Adrenal gland (tissue), 12 donors: ENCODE data around the gene DLGAP1. TPM values are rescaled to one million over a fixed set of nuclear protein-coding genes. Genes with fewer than 3 reads are reported as not detected.
"Not testable (repeated sequence)": the region's sequence is repeated elsewhere in the genome, so short reads cannot be mapped to it uniquely, and the experiment has no call there.

Experiments used
- DNase-seq, 7 donors: peaks; one replicate each; pipeline ENCODE4 v3.0.0-alpha.2; 2019 to 2020
- H3K27ac ChIP-seq, 5 donors: fragments of 200-600 bp; sonication (generic) in 4 of 5; 1 replicate in 3 of 5; 2 replicates in 2 of 5; pipeline versions ENCODE4 v1.5.1 to v1.8.0; 2016 to 2020; ENCODE audit warnings: mild to moderate bottlenecking in 1 of 5
- H3K27me3 ChIP-seq: fragments of 200-600 bp; 2 replicates; pipeline ENCODE4 v1.8.0; 2021
- H3K36me3 ChIP-seq, 2 donors: fragments of 200-600 bp; replicated peaks in 1 of 2; 1 replicate in 1 of 2; 2 replicates in 1 of 2; pipeline versions ENCODE4 v1.5.1 to v1.8.0; 2018 to 2022
- H3K4me1 ChIP-seq, 2 donors: fragments of 200-600 bp; replicated peaks in 1 of 2; 1 replicate in 1 of 2; 2 replicates in 1 of 2; pipeline versions ENCODE4 v1.5.1 to v1.8.0; 2018 to 2021
- H3K4me3 ChIP-seq, 4 donors: fragments of 200-600 bp; sonication (generic) in 3 of 4; one replicate each; pipeline ENCODE4 v1.5.1; 2016 to 2018
- H3K9me3 ChIP-seq, 3 donors: fragments of 200-600 bp; sonication (generic) in 1 of 3; replicated peaks in 1 of 3; 1 replicate in 2 of 3; 2 replicates in 1 of 3; pipeline versions ENCODE4 v1.5.1 to v1.8.0; 2016 to 2021
- POLR2A ChIP-seq, 2 donors: fragments of 450-650 bp; IDR thresholded peaks; one replicate each; pipeline ENCODE4 v1.6.1; 2017; ENCODE audit warnings: antibody characterized with exemption in 2 of 2, mild to moderate bottlenecking in 2 of 2, moderate library complexity in 1 of 2
- WGBS, 4 donors: extraction: QIAGEN DNeasy Blood & Tissue Kit in 2 of 4; methylation state at CpG; one replicate each; pipeline versions ENCODE4 v1.1.5 to v1.1.7; 2013 to 2017; 5-methylcytosine and 5-hydroxymethylcytosine counted together
- intact Hi-C, 2 donors: fragments of 100-400 bp; cut with DNase I; formaldehyde crosslinking; loops; one replicate each; pipeline versions ENCODE4 v1.14.1 to v1.15.0; 2022 to 2023
- polyA plus RNA-seq, 3 donors: library from polyadenylated mRNA; stranded (reverse); fragments of 200-250 nt in 2 of 3; fragments of 350-450 nt in 1 of 3; fragmentation: Illumina TruSeq in 1 of 3; extraction: RNeasy Lipid Tissue Mini Kit (QIAGEN cat#74804) in 1 of 3; gene quantifications; one replicate each; pipeline ENCODE4 v1.2.3, GENCODE V29; 2013 to 2014
- total RNA-seq, 9 donors: library from RNA; depleted of rRNA in 4 of 9; stranded (reverse); fragments of >200 nt in 4 of 9; fragments of 120-200 nt in 1 of 9; fragmentation: NEBNext Ultra II Directional in 1 of 9; extraction: Animal tissue kit (Norgen Biotek cat#: 25700) in 1 of 9; gene quantifications; one replicate each; pipeline versions ENCODE4 v1.1.0 to v1.2.4, GENCODE V29; 2013 to 2023
- TF ChIP-seq, protein P1 (sequence below), 6 experiments: fragments of 450-650 bp in 4 of 6; fragments of 200-600 bp in 2 of 6; sonication (generic) in 1 of 6; IDR thresholded peaks; 1 replicate in 5 of 6; 2 replicates in 1 of 6; pipeline versions ENCODE4 v1.5.1 to v1.8.0; 2016 to 2021; ENCODE audit warnings: antibody characterized with exemption in 6 of 6, mild to moderate bottlenecking in 2 of 6, moderate library complexity in 1 of 6
- donor health status: healthy with polysubstance abuse.
- donor health status: Bipolar disorder and iron deficiency.
- donor health status: DM: yes; HTN: yes; CAD: no.
- donor health status: DM: no; HTN: no; CAD: no.
- donor health status: DM: no; HTN: no; CAD: no.
- donor health status: DM: yes; HTN: yes; CAD: no.

The DLGAP1 gene
- total and polyA plus RNA-seq, 12 donors: 1.7 to 30.9 (median 12.9) TPM

DNA sequence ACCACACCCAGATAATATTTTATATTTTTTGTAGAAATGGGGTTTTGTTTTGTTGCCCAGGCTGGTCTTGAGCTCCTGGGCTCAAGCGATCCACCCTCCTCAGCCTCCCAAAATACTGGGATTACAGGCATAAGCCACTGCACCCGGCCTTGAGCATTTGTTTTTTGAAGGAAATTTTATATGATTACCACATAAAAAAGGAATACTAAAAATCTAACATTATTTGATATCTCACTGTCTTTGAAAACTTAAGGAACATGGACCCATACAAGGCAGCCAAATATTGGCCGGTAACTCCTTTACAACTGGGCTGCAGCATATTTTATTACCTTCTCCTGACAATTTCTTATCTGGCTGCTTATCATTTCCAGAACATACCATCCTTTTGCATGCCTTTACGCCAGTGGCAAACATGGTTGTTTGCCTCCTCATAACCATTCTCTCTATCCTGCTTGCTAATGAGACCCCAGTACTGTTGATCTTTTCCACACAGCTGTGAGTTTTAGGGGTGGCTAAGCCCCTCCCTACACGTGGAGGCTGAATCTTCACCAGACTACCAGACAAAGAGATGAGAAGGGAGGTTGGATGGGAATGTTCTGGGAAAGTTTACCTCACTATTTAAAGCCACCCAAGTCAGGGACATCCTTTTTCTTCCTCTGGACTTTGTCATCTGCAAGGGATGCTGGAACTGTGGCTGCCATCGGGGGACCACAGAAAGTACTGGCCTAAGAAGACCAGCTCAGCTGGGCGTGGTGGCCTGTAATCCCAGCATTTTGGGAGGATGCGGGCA, 847.6 kb downstream of the DLGAP1 start:
- H3K27me3 ChIP-seq: no peaks in the 10 kb centered on the region
- DNase-seq: no peak
- WGBS, 4 donors: 78 to 83% (median 82%) methylated on average over 7 to 8 of the region's 8 CpGs
- H3K36me3 ChIP-seq: no peaks in the 10 kb centered on the region
- TF ChIP-seq POLR2A (IDR thresholded peaks at IDR 0.05): no peak
- TF ChIP-seq, protein P1, sequence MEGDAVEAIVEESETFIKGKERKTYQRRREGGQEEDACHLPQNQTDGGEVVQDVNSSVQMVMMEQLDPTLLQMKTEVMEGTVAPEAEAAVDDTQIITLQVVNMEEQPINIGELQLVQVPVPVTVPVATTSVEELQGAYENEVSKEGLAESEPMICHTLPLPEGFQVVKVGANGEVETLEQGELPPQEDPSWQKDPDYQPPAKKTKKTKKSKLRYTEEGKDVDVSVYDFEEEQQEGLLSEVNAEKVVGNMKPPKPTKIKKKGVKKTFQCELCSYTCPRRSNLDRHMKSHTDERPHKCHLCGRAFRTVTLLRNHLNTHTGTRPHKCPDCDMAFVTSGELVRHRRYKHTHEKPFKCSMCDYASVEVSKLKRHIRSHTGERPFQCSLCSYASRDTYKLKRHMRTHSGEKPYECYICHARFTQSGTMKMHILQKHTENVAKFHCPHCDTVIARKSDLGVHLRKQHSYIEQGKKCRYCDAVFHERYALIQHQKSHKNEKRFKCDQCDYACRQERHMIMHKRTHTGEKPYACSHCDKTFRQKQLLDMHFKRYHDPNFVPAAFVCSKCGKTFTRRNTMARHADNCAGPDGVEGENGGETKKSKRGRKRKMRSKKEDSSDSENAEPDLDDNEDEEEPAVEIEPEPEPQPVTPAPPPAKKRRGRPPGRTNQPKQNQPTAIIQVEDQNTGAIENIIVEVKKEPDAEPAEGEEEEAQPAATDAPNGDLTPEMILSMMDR (IDR thresholded peaks at IDR 0.05): no peak
- no peaks in the 10 kb centered on the region for H3K9me3 ChIP-seq
- H3K4me1 ChIP-seq: peaks cover 27 to 42% of the 10 kb centered on the region in 2 donors
- peak overlapping the region in 2 of 5 donors; percentile 93 to 94 for H3K27ac ChIP-seq
- H3K4me3 ChIP-seq: no peak overlapping the region
- intact Hi-C loops: no loop called here

DNA sequence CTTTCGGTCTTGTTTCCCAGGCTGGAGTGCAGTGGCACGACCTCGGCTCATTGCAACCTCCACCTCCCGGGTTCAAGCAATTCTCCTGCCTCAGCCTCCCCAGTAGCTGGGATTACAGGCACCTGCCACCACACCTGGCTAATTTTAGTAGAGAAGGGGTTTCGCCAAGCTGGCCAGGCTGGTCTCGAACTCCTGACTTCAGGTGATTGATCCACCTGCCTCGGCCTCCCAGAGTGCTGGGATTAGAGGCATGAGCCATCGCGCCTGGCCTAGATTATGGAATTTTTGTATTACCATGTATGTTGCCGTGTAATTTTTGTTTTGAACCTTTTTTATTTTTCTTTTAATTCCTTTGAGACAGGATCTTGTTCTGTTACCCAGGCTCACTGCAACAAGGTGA, 848.2 kb downstream of the DLGAP1 start:
- WGBS, 4 donors: 85 to 92% (median 87%) methylated on average over 10 of the region's 10 CpGs
- intact Hi-C loops: not testable (repeated sequence)

DNA sequence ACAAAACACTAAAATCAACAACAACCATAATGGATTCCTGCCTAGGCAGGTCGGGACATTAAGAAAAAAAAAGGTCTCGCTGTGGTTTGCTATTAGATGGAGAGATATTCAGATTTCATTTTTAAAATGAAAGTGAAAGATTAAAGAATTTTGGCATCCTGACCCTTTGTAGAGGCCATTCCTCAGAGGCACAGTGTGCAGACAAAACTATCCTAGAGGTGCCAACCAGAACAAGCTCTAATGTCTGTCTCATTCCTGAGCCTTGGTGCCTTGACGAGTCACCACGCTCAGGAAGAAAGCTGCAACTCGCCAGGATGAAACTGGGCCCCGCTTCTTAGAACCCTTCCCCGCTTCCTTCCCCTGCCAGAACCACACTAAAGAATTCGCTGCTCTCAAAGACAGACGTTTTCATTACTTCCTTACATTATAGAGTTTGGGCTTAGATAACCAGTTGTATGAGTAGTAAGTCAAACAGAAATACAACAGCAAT, 849.1 kb downstream of the DLGAP1 start:
- H3K4me3 ChIP-seq: peak overlapping the region in 2 of 4 donors; percentile 6 to 58
- peaks cover 28 to 42% of the 10 kb centered on the region in 2 donors for H3K4me1 ChIP-seq
- intact Hi-C loops: no loop called here
- H3K36me3 ChIP-seq: no peaks in the 10 kb centered on the region
- peak overlapping the region; percentile 82 to 97 (median 93) for H3K27ac ChIP-seq
- H3K27me3 ChIP-seq: no peaks in the 10 kb centered on the region
- 11 to 17% (median 16%) methylated on average over 9 of the region's 9 CpGs for WGBS, 4 donors
- H3K9me3 ChIP-seq: no peaks in the 10 kb centered on the region
- TF ChIP-seq, protein P1 (IDR thresholded peaks at IDR 0.05): no peak
- peak in 1 of 2 donors; percentile 20 for TF ChIP-seq POLR2A (IDR thresholded peaks at IDR 0.05)
- DNase-seq: peak in 2 of 7 donors; percentile 39 to 46

More for the DNA sequence above, 848.2 kb downstream of the DLGAP1 start:
- not testable (repeated sequence) for H3K27me3 ChIP-seq, H3K36me3 ChIP-seq, H3K9me3 ChIP-seq, H3K4me3 ChIP-seq, DNase-seq
- H3K27ac ChIP-seq: peak overlapping the region in 3 of 5 donors; percentile 93 to 94 (median 93)
- peaks cover 28 to 42% of the 10 kb centered on the region in 2 donors for H3K4me1 ChIP-seq

DNA sequence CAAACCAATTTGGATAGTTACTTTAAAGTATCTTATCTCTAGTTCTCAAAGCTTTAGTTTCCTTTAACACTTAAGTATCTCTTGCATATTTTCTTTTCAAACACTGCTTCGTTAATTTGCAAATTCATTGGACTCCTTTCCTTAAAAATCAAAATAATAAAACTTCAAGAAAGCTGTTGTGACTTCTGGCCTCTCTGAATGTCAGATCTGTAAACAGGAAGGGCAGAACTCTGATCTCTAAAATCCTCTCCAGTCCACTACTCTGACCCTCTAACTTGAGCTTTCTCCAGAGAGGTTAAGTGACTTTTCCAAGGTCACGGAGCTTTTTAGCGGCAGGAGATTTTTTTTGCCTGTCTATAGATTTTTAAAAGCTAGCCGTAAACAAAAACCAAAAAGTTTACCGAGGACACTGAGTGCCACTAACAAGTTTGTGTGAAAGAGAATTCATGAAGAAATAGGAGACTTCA, 849.6 kb downstream of the DLGAP1 start:
- WGBS, 4 donors: 3 to 10% (median 6%) methylated on average over 5 of the region's 5 CpGs
- Histone ChIP-seq H3K27me3 (no peaks in the 10 kb centered on the region), H3K4me3 (peak overlapping the region in 2 of 4 donors; percentile 6 to 58), H3K4me1 (peaks cover 28 to 42% of the 10 kb centered on the region in 2 donors), H3K27ac (peak overlapping the region; percentile 82 to 97 (median 93)), H3K36me3 (no peaks in the 10 kb centered on the region), H3K9me3 (no peaks in the 10 kb centered on the region)
- intact Hi-C loops: no loop called here
- TF ChIP-seq, protein P1 (IDR thresholded peaks at IDR 0.05): no peak
- TF ChIP-seq POLR2A (IDR thresholded peaks at IDR 0.05): no peak
- no peak for DNase-seq
